A549 (cell line): ENCODE data around the gene MRPS22. TPM values are rescaled to one million over a fixed set of nuclear protein-coding genes. Genes with fewer than 3 reads are reported as not detected.
A peak's percentile ranks its signal among the peaks of the same experiment; 100 is the strongest.

Experiments
- ATAC-seq, 2 experiments: fragments of 200-7000 bp in 1 of 2; fragments of >200 bp in 1 of 2; cut with Nextera tagmentation in 1 of 2; cut with Tn5 transposase in 1 of 2; 3 replicates each; pipeline versions ENCODE4 v1.8.0 to v1.9.1; 2018 to 2020; ENCODE audit warnings: mild to moderate bottlenecking in 1 of 2, moderate library complexity in 1 of 2
- CTCF ChIA-PET: fragments of 300-600 bp; sonication (Branson Sonifier 250); formaldehyde crosslinking; extraction: SDS; loops from one replicate; lab custom pipeline; 2021; ENCODE audit warnings: antibody characterized with exemption, inconsistent platforms; lab: Yijun Ruan, JAX
- POLR2A ChIA-PET: fragments of 350-600 bp; formaldehyde crosslinking; extraction: SDS; loops from one replicate; lab custom pipeline; 2021; ENCODE audit warnings: antibody characterized with exemption, inconsistent platforms; lab: Yijun Ruan, JAX
- DNase-seq, 2 experiments: peaks; one replicate each; pipeline versions ENCODE4 v3.0.0 to v3.0.0-alpha.2; 2011 to 2016; ENCODE audit warnings: low read depth in 1 of 2, low spot score in 1 of 2
- FAIRE-seq: peaks from 2 replicates; lab custom pipeline; 2011; peaks lifted over from hg19 to GRCh38; lab: Jason Lieb, UNC
- H3K27ac ChIP-seq, 2 experiments: fragments of >200 bp; sonication (Bioruptor Twin); formaldehyde crosslinking; 3 replicates each; pipeline ENCODE4 v1.5.1; 2016 to 2017
- H3K4me1 ChIP-seq: fragments of >200 bp; sonication (Bioruptor Twin); formaldehyde crosslinking; 3 replicates; pipeline ENCODE4 v1.6.1; 2016
- H3K4me2 ChIP-seq: fragments of >200 bp; sonication (Bioruptor Twin); formaldehyde crosslinking; 3 replicates; pipeline ENCODE4 v1.6.1; 2016
- H3K4me3 ChIP-seq: fragments of >200 bp; sonication (Bioruptor Twin); formaldehyde crosslinking; 3 replicates; pipeline ENCODE4 v1.5.1; 2016
- H3K9me3 ChIP-seq: fragments of >200 bp; sonication (Bioruptor Twin); formaldehyde crosslinking; 3 replicates; pipeline ENCODE4 v1.6.1; 2016
- BHLHE40 ChIP-seq: IDR thresholded peaks from 2 replicates; pipeline ENCODE4 v1.6.1; 2012; ENCODE audit warnings: low read depth, low read length, inconsistent platforms
- CEBPB ChIP-seq, 2 experiments: fragments of >200 bp in 1 of 2; sonication (Bioruptor Twin) in 1 of 2; formaldehyde crosslinking in 1 of 2; IDR thresholded peaks; 2 replicates each; pipeline ENCODE4 v1.6.1; 2012 to 2016
- CTCF ChIP-seq: fragments of >200 bp; sonication (Bioruptor Twin); formaldehyde crosslinking; IDR thresholded peaks from 3 replicates; pipeline ENCODE4 v1.5.1; 2016
- ELK1 ChIP-seq: fragments of 150-350 bp; IDR thresholded peaks from 2 replicates; pipeline ENCODE4 v1.6.1; 2014; ENCODE audit warnings: low read depth, mild to moderate bottlenecking, low read length
- EP300 ChIP-seq, 2 experiments: fragments of >200 bp; sonication (Bioruptor Twin); formaldehyde crosslinking; IDR thresholded peaks; 2 replicates in 1 of 2; 3 replicates in 1 of 2; pipeline ENCODE4 v1.6.1; 2016 to 2017
- ESRRA ChIP-seq: fragments of 150-350 bp; IDR thresholded peaks from 2 replicates; pipeline ENCODE4 v1.6.1; 2014; ENCODE audit warnings: mild to moderate bottlenecking, low read length, borderline replicate concordance
- FOXS1 ChIP-seq: fragments of 250-450 bp; sonication (Bioruptor Pico); IDR thresholded peaks from 2 replicates; pipeline ENCODE4 v1.5.0; 2020; ENCODE audit warnings: mild to moderate bottlenecking, moderate library complexity
- KDM5A ChIP-seq: fragments of 200-600 bp; sonication (generic); IDR thresholded peaks from 2 replicates; pipeline ENCODE4 v1.6.1; 2016; ENCODE audit warnings: antibody characterized with exemption, mild to moderate bottlenecking
- NFE2L2 ChIP-seq: fragments of 150-350 bp; conservative IDR thresholded peaks from 2 replicates; pipeline ENCODE4 v1.6.1; 2014; ENCODE audit warnings: low read length
- NPAS2 ChIP-seq: fragments of 250-450 bp; sonication (Bioruptor Pico); IDR thresholded peaks from 2 replicates; pipeline ENCODE4 v1.8.0; 2022; ENCODE audit warnings: mild to moderate bottlenecking, moderate library complexity, borderline replicate concordance
- PHF8 ChIP-seq: fragments of 200-600 bp; sonication (generic); IDR thresholded peaks from 2 replicates; pipeline ENCODE4 v1.6.1; 2016; ENCODE audit warnings: low read depth, mild to moderate bottlenecking, antibody characterized with exemption, moderate library complexity, borderline replicate concordance
- RFX5 ChIP-seq: fragments of 450-650 bp; IDR thresholded peaks from 2 replicates; pipeline ENCODE4 v1.7.1; 2014; ENCODE audit warnings: antibody characterized with exemption, mild to moderate bottlenecking, moderate library complexity
- SREBF2 ChIP-seq: fragments of 450-650 bp; IDR thresholded peaks from 2 replicates; pipeline ENCODE4 v1.6.1; 2014; ENCODE audit warnings: mild to moderate bottlenecking, moderate library complexity
- ZC3H11A ChIP-seq: fragments of 450-650 bp; IDR thresholded peaks from 2 replicates; pipeline ENCODE4 v1.6.1; 2014; ENCODE audit warnings: antibody characterized with exemption, mild to moderate bottlenecking
- ZNF302 ChIP-seq: fragments of 250-450 bp; sonication (Bioruptor Pico); IDR thresholded peaks from 2 replicates; pipeline ENCODE4 v1.9.0; 2021; ENCODE audit warnings: inconsistent platforms, mild to moderate bottlenecking, moderate library complexity
- WGBS: methylation state at CpG from one replicate; pipeline ENCODE4 v1.1.6; 2017; ENCODE audit errors: missing lambda C conversion rate; 5-methylcytosine and 5-hydroxymethylcytosine counted together
- polyA plus RNA-seq, 4 experiments: library from polyadenylated mRNA; depleted of rRNA in 3 of 4; stranded (reverse); fragments of >200 nt; fragmentation: RNase III in 1 of 4; extraction: RNeasy Plus Mini Kit Qiagen cat#74134 plus additional on column Dnase treatment in 1 of 4; gene quantifications; 2 replicates in 3 of 4; 3 replicates in 1 of 4; pipeline ENCODE4 v1.2.3, GENCODE V29; 2011 to 2017

The MRPS22 gene
- polyA plus RNA-seq, 2 of the 4 experiments (the other 2 are of a cell fraction): 47.3 to 57.3 TPM

- Histone ChIP-seq H3K9me3 (no peaks in the 10 kb centered on the region), H3K4me2 (peak overlapping the region; percentile 81)
- no peak for DNase-seq
- no peak for TF ChIP-seq CEBPB (IDR thresholded peaks at IDR 0.05)
- TF ChIP-seq CTCF: no peak
- TF ChIP-seq ESRRA: no peak
- TF ChIP-seq BHLHE40: no peak
- no peak for TF ChIP-seq PHF8
- TF ChIP-seq SREBF2: no peak
- no peak for TF ChIP-seq RFX5
- TF ChIP-seq ZC3H11A: no peak
- no peak for TF ChIP-seq ZNF302 (CRISPR knock-in tag)
- no peak for TF ChIP-seq NPAS2 (CRISPR knock-in tag)
- no peak for TF ChIP-seq FOXS1 (CRISPR knock-in tag)
- TF ChIP-seq NFE2L2: no peak
- no peak for TF ChIP-seq EP300 (IDR thresholded peaks at IDR 0.05)
- TF ChIP-seq ELK1: no peak
- TF ChIP-seq, all 56 proteins: peak for 0
- no peak for FAIRE-seq
- no peak for ATAC-seq
- ChIA-PET POLR2A (no interaction called here), CTCF (no interaction called here)
- H3K4me1 ChIP-seq: peaks cover 11% of the 10 kb centered on the region; the same call in 2 of the 3 replicates
- H3K27ac ChIP-seq: no peak overlapping the region
- peak overlapping the region; percentile 97 for H3K4me3 ChIP-seq
- 55% methylated on average over 10 of the region's 10 CpGs for WGBS
Observed at GRCh38 chr3:139388077-139388476, 44.3 kb downstream of the MRPS22 start.

- no peak for FAIRE-seq
- DNase-seq: no peak
- POLR2A ChIA-PET: interaction anchor here (1.2 to 1.7 kb wide), 2 partner anchors 9 to 28 kb away, joined by 5 to 7 read pairs; no protein-coding TSS in a partner anchor
Observed at GRCh38 chr3:139388821-139389551, 45.2 kb downstream of the MRPS22 start.

More at GRCh38 chr3:139388821-139389551, 45.2 kb downstream of the MRPS22 start:
- H3K9me3 ChIP-seq: no peaks in the 10 kb centered on the region
- CTCF ChIA-PET: interaction anchor here (2.1 kb wide), 1 partner anchor 35 kb away, joined by 5 read pairs; no protein-coding TSS in a partner anchor
- peak overlapping the region; percentile 97 for H3K4me3 ChIP-seq
- H3K27ac ChIP-seq: peak overlapping the region; percentile 88 to 97
- TF ChIP-seq PHF8 (peak; percentile 82), ELK1 (no peak), KDM5A (peak; percentile 52; the same call in 1 of the 2 replicates)
- H3K4me1 ChIP-seq: peaks cover 11% of the 10 kb centered on the region; the same call in 2 of the 3 replicates
- no peak; a peak in 2 of 6 replicates for ATAC-seq
- WGBS: 2% methylated on average over 13 of the region's 25 CpGs
- peak overlapping the region; percentile 81 for H3K4me2 ChIP-seq
